ENCODE data around the gene NBEAL2.
A peak's percentile ranks its signal among the peaks of the same experiment; 100 is the strongest.

NBEAL2 gene

DNA sequence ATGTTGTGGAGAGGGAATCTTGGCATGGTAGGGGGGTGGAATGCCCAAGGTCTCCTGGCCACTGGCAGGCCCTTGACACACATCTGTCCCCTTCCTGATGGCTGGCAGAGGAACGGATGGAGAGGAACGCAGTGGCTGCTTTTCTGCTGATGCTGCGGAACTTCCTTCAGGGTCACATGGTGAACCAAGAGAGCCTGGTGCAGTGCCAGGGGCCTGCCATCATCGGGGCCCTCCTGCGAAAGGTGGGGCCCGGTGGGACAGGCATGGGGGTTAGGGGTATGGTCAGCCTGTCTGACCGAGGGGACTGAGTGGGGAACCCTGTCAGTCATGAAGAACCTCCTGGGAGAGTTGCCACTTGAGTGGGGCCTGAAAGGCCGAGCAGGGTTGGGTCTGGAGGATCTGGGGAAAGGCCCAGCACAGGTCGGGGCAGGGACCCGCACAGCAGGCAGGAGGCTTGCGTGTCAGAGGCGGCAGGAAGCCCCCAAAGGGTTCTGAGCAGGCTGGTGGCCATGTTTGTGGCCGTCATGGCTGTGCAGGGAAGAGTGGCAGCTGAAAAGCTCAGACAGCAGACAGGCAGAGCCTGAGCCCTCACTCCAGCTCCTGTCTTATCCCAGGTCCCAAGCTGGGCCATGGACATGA, 18.1 kb downstream of the NBEAL2 start:
- H3K4me3 ChIP-seq (ENCODE audit: low read depth, low read length), result no peak overlapping the region
- TF ChIP-seq, protein P1, sequence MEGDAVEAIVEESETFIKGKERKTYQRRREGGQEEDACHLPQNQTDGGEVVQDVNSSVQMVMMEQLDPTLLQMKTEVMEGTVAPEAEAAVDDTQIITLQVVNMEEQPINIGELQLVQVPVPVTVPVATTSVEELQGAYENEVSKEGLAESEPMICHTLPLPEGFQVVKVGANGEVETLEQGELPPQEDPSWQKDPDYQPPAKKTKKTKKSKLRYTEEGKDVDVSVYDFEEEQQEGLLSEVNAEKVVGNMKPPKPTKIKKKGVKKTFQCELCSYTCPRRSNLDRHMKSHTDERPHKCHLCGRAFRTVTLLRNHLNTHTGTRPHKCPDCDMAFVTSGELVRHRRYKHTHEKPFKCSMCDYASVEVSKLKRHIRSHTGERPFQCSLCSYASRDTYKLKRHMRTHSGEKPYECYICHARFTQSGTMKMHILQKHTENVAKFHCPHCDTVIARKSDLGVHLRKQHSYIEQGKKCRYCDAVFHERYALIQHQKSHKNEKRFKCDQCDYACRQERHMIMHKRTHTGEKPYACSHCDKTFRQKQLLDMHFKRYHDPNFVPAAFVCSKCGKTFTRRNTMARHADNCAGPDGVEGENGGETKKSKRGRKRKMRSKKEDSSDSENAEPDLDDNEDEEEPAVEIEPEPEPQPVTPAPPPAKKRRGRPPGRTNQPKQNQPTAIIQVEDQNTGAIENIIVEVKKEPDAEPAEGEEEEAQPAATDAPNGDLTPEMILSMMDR (IDR thresholded peaks at IDR 0.05; ENCODE audit: insufficient read depth, low read depth, low read length, missing control alignments), result no peak
- DNase-seq (ENCODE audit: low read depth), result no peak

DNA sequence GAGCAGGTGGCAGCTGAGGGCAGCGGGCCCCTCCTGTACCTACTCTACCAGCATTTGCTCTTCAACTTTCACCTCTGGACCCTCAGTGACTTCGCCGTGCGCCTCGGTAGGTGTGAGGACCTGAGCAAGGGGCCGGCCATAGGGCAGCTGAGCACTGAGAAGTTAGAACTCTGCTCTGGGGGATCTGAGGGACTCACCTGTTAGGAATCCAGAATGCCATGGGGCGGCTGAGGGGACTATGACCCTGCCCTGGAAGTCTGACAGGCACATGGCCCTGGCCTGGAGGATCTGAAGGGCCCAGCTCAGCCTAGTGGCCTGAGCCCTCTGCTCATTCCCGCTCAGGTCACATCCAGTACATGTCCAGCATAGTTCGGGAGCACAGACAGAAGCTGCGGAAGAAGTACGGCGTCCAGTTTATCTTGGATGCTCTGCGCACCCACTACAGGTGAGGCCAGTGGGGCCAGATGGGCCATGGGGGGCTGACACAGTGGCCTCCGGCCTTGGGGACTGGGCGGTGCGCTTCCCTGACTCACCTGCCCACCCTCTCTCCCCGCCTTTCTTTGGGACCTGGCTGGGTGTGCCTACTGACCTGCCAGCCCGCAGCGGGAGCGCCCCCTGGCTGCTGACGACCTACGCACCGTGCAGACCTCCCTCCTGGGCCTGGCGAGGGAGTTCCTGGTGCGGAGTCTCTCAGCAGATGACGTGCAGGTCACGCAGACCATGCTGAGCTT, 18.8 kb downstream of the NBEAL2 start:
- TF ChIP-seq, protein P1 (IDR thresholded peaks at IDR 0.05; ENCODE audit: insufficient read depth, low read depth, low read length, missing control alignments), result peak; percentile 93
- DNase-seq (ENCODE audit: low read depth), result peak; percentile 83
- H3K4me3 ChIP-seq (ENCODE audit: low read depth, low read length), result no peak overlapping the region

DNA sequence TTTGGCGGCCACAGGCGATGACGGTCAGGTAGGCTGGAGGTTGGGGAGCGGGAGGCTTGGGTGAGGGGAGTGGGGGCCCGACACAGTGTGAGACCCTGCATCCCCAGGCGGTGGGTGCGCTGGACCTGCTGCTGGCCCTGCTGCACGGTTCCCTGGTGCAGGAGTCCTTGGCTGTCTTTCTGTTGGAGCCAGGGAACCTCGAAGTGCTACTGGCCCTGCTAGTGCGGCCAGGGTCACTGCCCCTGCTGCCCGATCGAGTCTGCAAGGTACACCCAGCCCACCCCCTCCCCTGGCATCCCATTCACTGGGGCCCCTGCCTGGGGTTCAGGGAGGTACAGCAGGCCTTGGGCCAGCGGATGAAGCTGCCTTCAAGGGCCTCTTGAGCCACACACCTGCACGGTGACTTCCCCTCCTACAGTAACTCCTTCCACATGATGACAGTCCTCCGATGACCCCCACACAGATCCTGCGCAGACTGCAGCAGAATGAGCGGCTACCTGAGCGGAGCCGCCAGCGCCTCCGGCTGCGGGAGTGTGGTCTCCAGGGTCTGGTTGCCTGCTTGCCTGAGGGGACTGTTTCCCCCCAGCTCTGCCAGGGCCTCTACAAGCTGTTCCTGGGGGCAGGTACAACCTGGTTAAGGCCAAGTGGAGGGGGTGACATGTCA, 19.5 kb downstream of the NBEAL2 start:
- DNase-seq (ENCODE audit: low read depth), result no peak
- H3K4me3 ChIP-seq (ENCODE audit: low read depth, low read length), result no peak overlapping the region
- TF ChIP-seq, protein P1 (IDR thresholded peaks at IDR 0.05; ENCODE audit: insufficient read depth, low read depth, low read length, missing control alignments), result no peak

DNA sequence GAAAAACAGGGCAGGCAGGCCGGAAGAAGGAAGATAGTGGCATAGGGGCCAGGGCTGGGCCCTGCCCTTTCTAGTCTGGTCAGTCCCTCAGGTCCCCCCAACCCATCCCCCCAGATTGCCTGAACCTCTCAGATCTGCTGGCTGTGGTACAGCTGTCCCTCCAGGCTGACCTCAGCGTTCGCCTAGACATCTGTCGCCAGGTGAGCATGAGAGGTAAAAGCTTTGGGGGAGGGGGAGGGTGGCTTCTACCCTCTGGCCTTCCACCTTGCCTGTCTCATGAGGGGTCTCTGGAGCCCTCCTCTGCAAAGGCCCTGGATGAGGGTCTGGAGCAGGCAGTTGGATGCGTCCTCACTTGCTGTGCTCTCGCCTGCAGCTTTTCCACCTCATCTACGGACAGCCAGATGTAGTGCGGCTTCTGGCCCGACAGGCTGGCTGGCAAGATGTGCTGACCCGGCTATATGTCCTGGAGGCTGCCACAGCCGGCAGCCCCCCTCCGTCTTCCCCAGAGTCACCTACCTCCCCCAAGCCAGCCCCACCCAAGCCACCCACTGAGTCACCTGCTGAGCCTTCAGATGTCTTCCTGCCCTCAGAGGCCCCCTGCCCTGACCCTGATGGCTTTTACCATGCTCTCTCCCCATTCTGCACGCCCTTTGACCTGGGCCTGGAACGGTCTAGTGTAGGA, 20.2 kb downstream of the NBEAL2 start:
- no peak overlapping the region for H3K4me3 ChIP-seq (ENCODE audit: low read depth, low read length)
- DNase-seq (ENCODE audit: low read depth), result no peak
- TF ChIP-seq, protein P1 (IDR thresholded peaks at IDR 0.05; ENCODE audit: insufficient read depth, low read depth, low read length, missing control alignments), result no peak

DNA sequence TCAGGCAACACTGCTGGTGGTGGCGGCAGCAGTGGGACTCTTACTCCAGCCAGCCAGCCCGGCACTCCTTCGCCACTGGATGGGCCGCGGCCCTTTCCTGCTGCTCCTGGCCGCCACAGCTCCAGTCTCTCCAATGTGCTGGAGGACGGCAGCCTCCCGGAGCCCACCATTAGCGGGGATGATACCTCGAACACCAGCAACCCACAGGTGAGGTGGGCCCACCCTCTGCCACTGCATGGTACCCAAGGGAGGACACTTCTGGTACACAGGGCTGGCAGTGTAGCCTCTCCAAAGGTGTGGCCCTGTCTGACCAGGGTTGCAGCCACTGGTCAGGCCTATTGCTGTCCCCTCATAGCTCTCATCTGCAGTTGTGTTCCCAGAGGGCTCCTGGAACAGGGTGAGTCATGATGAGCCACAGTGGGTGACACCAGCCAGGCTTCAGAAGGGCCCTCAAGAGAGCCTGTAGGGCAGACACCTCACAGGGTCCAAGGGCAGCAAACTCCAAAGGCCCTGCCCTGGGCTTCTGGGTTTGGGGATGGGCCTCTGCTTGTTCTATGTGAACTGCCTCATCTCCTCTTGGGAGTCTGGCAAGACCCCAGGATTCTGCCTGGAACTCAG, 20.8 kb downstream of the NBEAL2 start:
- no peak overlapping the region for H3K4me3 ChIP-seq (ENCODE audit: low read depth, low read length)
- TF ChIP-seq, protein P1 (IDR thresholded peaks at IDR 0.05; ENCODE audit: insufficient read depth, low read depth, low read length, missing control alignments), result no peak
- DNase-seq (ENCODE audit: low read depth), result no peak

DNA sequence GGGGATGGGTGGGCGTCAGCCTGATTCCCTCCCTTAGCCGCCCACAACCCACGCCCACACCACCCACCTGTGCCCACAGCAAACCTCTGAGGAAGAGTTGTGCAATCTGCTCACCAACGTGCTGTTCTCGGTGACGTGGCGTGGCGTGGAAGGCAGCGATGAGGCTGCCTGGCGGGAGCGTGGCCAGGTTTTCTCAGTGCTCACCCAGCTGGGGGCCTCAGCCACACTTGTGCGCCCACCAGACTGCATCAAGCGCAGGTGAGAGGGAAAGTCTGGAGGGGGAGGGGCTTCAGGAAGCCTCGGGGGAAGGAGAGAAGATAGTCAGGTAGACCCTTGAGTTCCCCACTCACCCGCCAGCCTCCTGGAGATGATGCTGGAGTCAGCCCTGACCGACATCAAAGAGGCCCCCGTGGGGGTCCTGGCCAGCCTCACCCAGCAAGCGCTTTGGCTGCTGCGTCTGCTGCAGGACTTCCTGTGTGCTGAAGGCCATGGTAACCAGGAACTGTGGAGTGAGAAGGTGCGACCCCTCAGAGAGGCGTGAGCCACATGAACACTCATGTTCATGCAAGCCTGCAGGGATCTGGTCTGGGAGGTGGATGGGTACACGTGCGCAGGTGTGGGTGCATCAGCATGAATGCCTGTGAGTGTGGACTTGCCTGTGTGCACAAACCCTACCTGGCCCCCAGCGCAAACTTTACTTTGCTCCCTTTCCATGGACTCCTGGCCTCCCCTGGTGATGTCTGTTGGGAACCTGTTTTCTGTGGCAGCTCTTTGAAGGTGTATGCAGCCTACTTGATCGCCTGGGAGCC, 21.7 kb downstream of the NBEAL2 start:
- no peak for DNase-seq (ENCODE audit: low read depth)
- TF ChIP-seq, protein P1 (IDR thresholded peaks at IDR 0.05; ENCODE audit: insufficient read depth, low read depth, low read length, missing control alignments), result no peak
- no peak overlapping the region for H3K4me3 ChIP-seq (ENCODE audit: low read depth, low read length)

Measured in GM12865 (cell line).